IMR-90 (cell line): ENCODE measurements around the gene TENM3. TPM values are rescaled to one million over a fixed set of nuclear protein-coding genes. Genes with fewer than 3 reads are reported as not detected.
A peak's percentile ranks its signal among the peaks of the same experiment; 100 is the strongest.

Experiments used
- ATAC-seq: fragments of 200-7000 bp; cut with Tn5 transposase; 2 replicates; pipeline ENCODE4 v1.9.1; 2020; ENCODE audit warnings: low read depth, mild to moderate bottlenecking, moderate library complexity
- BruUV-seq: library from RNA; stranded (reverse); fragments of 400-500 nt; replicated peaks from 2 replicates; lab custom pipeline; 2021; lab: Mats Ljungman, UMichigan
- CTCF ChIA-PET: fragments of 300-600 bp; formaldehyde crosslinking; extraction: SDS; loops from one replicate; lab custom pipeline; 2021; ENCODE audit warnings: antibody characterized with exemption; lab: Yijun Ruan, JAX
- POLR2A ChIA-PET: fragments of 300-600 bp; sonication (Branson Sonifier 250); formaldehyde crosslinking; loops from one replicate; lab custom pipeline; 2022; ENCODE audit warnings: antibody characterized with exemption; ENCODE audit not compliant: unreplicated experiment; lab: Charles Lee
- DNase-seq: peaks from one replicate; pipeline ENCODE4 v3.0.0; 2013
- H2AFZ ChIP-seq: replicated peaks from 2 replicates; pipeline ENCODE3; 2013; ENCODE audit warnings: low read length, mild to moderate bottlenecking; ENCODE audit not compliant: poor library complexity
- H2AK5ac ChIP-seq: 2 replicates; pipeline ENCODE4 v1.6.1; 2013; ENCODE audit warnings: low read depth, low read length, inconsistent platforms
- H2AK9ac ChIP-seq: replicated peaks from 2 replicates; pipeline ENCODE3; 2013; ENCODE audit warnings: mild to moderate bottlenecking, low read depth, low read length, moderate library complexity; ENCODE audit not compliant: poor library complexity
- H2BK120ac ChIP-seq: 2 replicates; pipeline ENCODE4 v1.6.1; 2013; ENCODE audit warnings: low read depth, low read length, inconsistent platforms
- H2BK15ac ChIP-seq: 3 replicates; pipeline ENCODE4 v1.6.1; 2013; ENCODE audit warnings: low read depth, low read length, inconsistent platforms
- H2BK20ac ChIP-seq: 2 replicates; pipeline ENCODE4 v1.6.1; 2013; ENCODE audit warnings: low read depth, mild to moderate bottlenecking, inconsistent platforms, low read length, moderate library complexity
- H2BK5ac ChIP-seq: 2 replicates; pipeline ENCODE4 v1.6.1; 2013; ENCODE audit warnings: mild to moderate bottlenecking, low read depth, low read length, inconsistent platforms; ENCODE audit not compliant: poor library complexity, severe bottlenecking
- H3K14ac ChIP-seq: replicated peaks from 2 replicates; pipeline ENCODE4 v1.6.1; 2013; ENCODE audit warnings: low read depth, low read length, inconsistent platforms
- H3K18ac ChIP-seq: 2 replicates; pipeline ENCODE4 v1.6.1; 2013; ENCODE audit warnings: low read depth, low read length, control low read depth
- H3K23ac ChIP-seq: 2 replicates; pipeline ENCODE4 v1.6.1; 2013; ENCODE audit warnings: low read depth, low read length, inconsistent platforms
- H3K27ac ChIP-seq: 2 replicates; pipeline ENCODE4 v1.5.1; 2013; ENCODE audit warnings: mild to moderate bottlenecking, control low read depth, low read length; ENCODE audit not compliant: insufficient read depth
- H3K27me3 ChIP-seq: 2 replicates; pipeline ENCODE4 v1.6.1; 2013; ENCODE audit warnings: low read length; ENCODE audit not compliant: control insufficient read depth, insufficient read depth
- H3K36me3 ChIP-seq: 2 replicates; pipeline ENCODE4 v1.6.1; 2013; ENCODE audit warnings: low read length, mixed read lengths; ENCODE audit not compliant: control insufficient read depth, insufficient read depth
- H3K4ac ChIP-seq: 2 replicates; pipeline ENCODE4 v1.6.1; 2013; ENCODE audit warnings: low read depth, low read length, inconsistent platforms
- H3K4me1 ChIP-seq: 2 replicates; pipeline ENCODE4 v1.6.1; 2013; ENCODE audit warnings: low read length, mixed read lengths; ENCODE audit not compliant: control insufficient read depth, insufficient read depth
- H3K4me2 ChIP-seq: 2 replicates; pipeline ENCODE4 v1.6.1; 2013; ENCODE audit warnings: low read depth, mild to moderate bottlenecking, control low read depth, low read length, moderate library complexity
- H3K4me3 ChIP-seq: 2 replicates; pipeline ENCODE4 v1.5.1; 2013; ENCODE audit warnings: low read depth, mild to moderate bottlenecking, control low read depth, low read length, moderate library complexity; ENCODE audit not compliant: insufficient read depth
- H3K56ac ChIP-seq: 2 replicates; pipeline ENCODE4 v1.6.1; 2013; ENCODE audit warnings: low read length, inconsistent platforms; ENCODE audit not compliant: insufficient read depth; ENCODE audit errors: extremely low read depth
- H3K79me1 ChIP-seq, 2 experiments: 2 replicates each; pipeline ENCODE4 v1.6.1; 2013; ENCODE audit warnings: low read length in 2 of 2, inconsistent platforms in 1 of 2, low read depth in 1 of 2
- H3K9ac ChIP-seq: 2 replicates; pipeline ENCODE4 v1.6.1; 2013; ENCODE audit warnings: low read depth, low read length, control low read depth
- H3K9me1 ChIP-seq: 2 replicates; pipeline ENCODE4 v1.6.1; 2013; ENCODE audit warnings: low read length, inconsistent platforms; ENCODE audit not compliant: insufficient read depth
- H3K9me3 ChIP-seq: 2 replicates; pipeline ENCODE4 v1.6.1; 2013; ENCODE audit warnings: low read length; ENCODE audit not compliant: control insufficient read depth, insufficient read depth
- H4K20me1 ChIP-seq: 2 replicates; pipeline ENCODE4 v1.6.1; 2013; ENCODE audit warnings: low read length, inconsistent platforms; ENCODE audit not compliant: insufficient read depth
- H4K5ac ChIP-seq: 2 replicates; pipeline ENCODE4 v1.6.1; 2013; ENCODE audit warnings: mild to moderate bottlenecking, low read depth, low read length, control low read depth
- H4K8ac ChIP-seq, 2 experiments: 2 replicates each; pipeline ENCODE4 v1.6.1; 2013; ENCODE audit warnings: low read depth in 2 of 2, low read length in 2 of 2, control low read depth in 1 of 2, inconsistent platforms in 1 of 2
- H4K91ac ChIP-seq: 2 replicates; pipeline ENCODE4 v1.6.1; 2013; ENCODE audit warnings: low read depth, low read length, inconsistent platforms; ENCODE audit not compliant: insufficient read depth
- CEBPB ChIP-seq: IDR thresholded peaks from 2 replicates; pipeline ENCODE4 v1.6.1; 2012; ENCODE audit warnings: low read depth, low read length, improper control_type of control experiment
- MAFK ChIP-seq: IDR thresholded peaks from 2 replicates; pipeline ENCODE4 v1.6.1; 2012; ENCODE audit warnings: low read depth, low read length, improper control_type of control experiment
- RAD21 ChIP-seq: IDR thresholded peaks from 2 replicates; pipeline ENCODE4 v1.6.1; 2012; ENCODE audit warnings: low read length, improper control_type of control experiment
- WGBS, 2 experiments: methylation state at CpG; one replicate each; pipeline versions ENCODE4 v1.1.5 to v1.1.7; 2013; ENCODE audit warnings: missing lambda C conversion rate in 2 of 2; ENCODE audit not compliant: insufficient read length in 1 of 2; ENCODE audit errors: extremely low coverage in 2 of 2; 5-methylcytosine and 5-hydroxymethylcytosine counted together
- dilution Hi-C: fragments of 300-500 bp; cut with HindIII; formaldehyde crosslinking; loops from one replicate; pipeline ENCODE4 v1.14.3; 2018; ENCODE audit warnings: low sequenced_read_pairs; ENCODE audit not compliant: unreplicated experiment
- in situ Hi-C: fragments of 300-500 bp; cut with MboI; formaldehyde crosslinking; loops from 3 replicates; pipeline ENCODE4 v1.14.3; 2019; ENCODE audit warnings: low sequenced_read_pairs, inconsistent platforms, mixed read lengths
- intact Hi-C: fragments of 100-400 bp; cut with micrococcal nuclease; formaldehyde crosslinking; loops from 2 replicates; pipeline ENCODE4 v1.10.0; 2022
- polyA plus RNA-seq, 3 experiments: library from polyadenylated mRNA; depleted of rRNA; stranded (reverse); fragments of >200 nt; gene quantifications; 2 replicates each; pipeline ENCODE4 v1.2.3, GENCODE V29; 2012; ENCODE audit warnings: low replicate concordance in 1 of 3
- total RNA-seq: library from RNA; depleted of rRNA; stranded (reverse); fragments of >200 nt; gene quantifications from 2 replicates; pipeline ENCODE4 v1.2.3, GENCODE V29; 2012

The TENM3 gene
- total and polyA plus RNA-seq, 2 of the 4 experiments (the other 2 are of a cell fraction): 29.9 to 173 TPM

- Histone ChIP-seq H3K56ac (peak overlapping the region; percentile 38; the same call in 1 of the 2 replicates), H3K14ac (peak overlapping the region; percentile 64), H3K36me3 (peaks cover 6% of the 10 kb centered on the region), H4K8ac (0 out of 4 replicates have a peak overlapping the region, but pooled peaks have one; percentile 36 to 71), H4K91ac (no peak overlapping the region), H3K4me2 (peak overlapping the region; percentile 8; the same call in 1 of the 2 replicates), H2BK20ac (peak overlapping the region; percentile 89), H3K4ac (peak overlapping the region; percentile 88), H3K18ac (peak overlapping the region; percentile 74; the same call in 1 of the 2 replicates), H3K9me3 (no peaks in the 10 kb centered on the region), H3K4me1 (peaks cover 4% of the 10 kb centered on the region; the same call in 1 of the 2 replicates), H3K27ac (no peak overlapping the region), H4K5ac (peak overlapping the region; percentile 48; the same call in 1 of the 2 replicates), H2BK120ac (peak overlapping the region; percentile 90; the same call in 1 of the 2 replicates), H3K27me3 (no peaks in the 10 kb centered on the region), H2AFZ (no peak overlapping the region), H3K23ac (no peak overlapping the region), H3K9me1 (peaks cover 6% of the 10 kb centered on the region; the same call in 1 of the 2 replicates), H3K4me3 (no peak overlapping the region), H3K9ac (peak overlapping the region; percentile 36; the same call in 1 of the 2 replicates), H3K79me1 (peaks cover 0 to 5% of the 10 kb centered on the region in 2 experiments; a peak in 2 of 4 replicates), H2AK5ac (no peak overlapping the region), H2BK15ac (0 out of 3 replicates have a peak overlapping the region, but pooled peaks have one; percentile 78), H2BK5ac (peak overlapping the region; percentile 61), H2AK9ac (no peak overlapping the region), H4K20me1 (no peaks in the 10 kb centered on the region)
- TF ChIP-seq CEBPB (peak; percentile 72), MAFK (0 out of 2 replicates have a peak, but pooled peaks have one; percentile 2), RAD21 (no peak)
- in situ Hi-C loops (no loop called here), dilution Hi-C loops (no loop called here), intact Hi-C loops (no loop called here)
- no CpG with 5 or more reads among the region's 2 CpGs for WGBS, 2 experiments
- ChIA-PET CTCF (interaction anchor here (0.8 kb wide), 1 partner anchor 16 kb away, joined by 3 read pairs; no protein-coding TSS in a partner anchor), POLR2A (interaction anchor here (0.5 kb wide), 1 partner anchor 150 kb away, joined by 3 read pairs; no protein-coding TSS in a partner anchor)
- no TSS peak for BruUV-seq
- DNase-seq (peak; percentile 83), ATAC-seq (peak; percentile 89)
Observed at GRCh38 chr4:182752158-182752910, 509.1 kb downstream of the TENM3 start.
